GM19240 (cell line): ENCODE measurements around the gene FLT3.
"Not testable (repeated sequence)": the region's sequence is repeated elsewhere in the genome, so short reads cannot be mapped to it uniquely, and the experiment has no call there.

Experiments
- DNase-seq: peaks from one replicate; pipeline ENCODE4 v3.0.0; 2011; ENCODE audit warnings: low spot score; ENCODE audit not compliant: insufficient read length

Gene FLT3

DNA sequence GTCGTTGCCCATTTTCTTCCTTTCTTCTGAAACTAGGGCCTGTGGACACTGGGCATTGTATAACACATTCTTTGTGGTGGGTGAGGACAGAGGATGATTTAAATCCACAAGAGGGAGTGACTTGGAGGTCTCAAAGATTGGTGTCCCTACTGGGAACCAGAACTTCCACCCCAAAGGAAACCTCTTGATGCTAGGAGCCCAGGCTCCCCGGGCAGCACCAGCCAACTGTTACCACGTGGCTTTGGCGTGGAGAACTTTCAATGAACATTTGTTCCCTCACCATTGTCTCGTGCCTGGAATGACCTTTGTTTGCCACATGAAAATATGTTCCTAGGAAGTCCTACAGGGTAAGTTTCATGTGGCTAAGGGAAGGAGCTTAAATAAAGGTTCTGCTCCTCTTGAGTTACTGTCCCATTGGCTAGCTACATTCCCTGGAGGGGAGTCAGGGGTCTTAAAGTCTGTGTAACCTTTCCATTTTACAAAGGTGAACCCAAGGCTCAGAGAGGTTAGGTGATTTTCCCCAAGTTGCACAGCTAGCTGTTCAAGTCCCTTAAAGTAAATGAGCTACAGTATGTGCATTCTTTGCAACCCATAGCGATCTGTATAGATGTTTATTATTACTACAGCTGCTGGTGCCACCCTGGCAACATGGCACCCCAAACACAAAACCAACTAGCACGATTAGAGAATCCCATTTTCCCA lies 126.3 kb downstream of the FLT3 start:
- DNase-seq, result no peak

DNA sequence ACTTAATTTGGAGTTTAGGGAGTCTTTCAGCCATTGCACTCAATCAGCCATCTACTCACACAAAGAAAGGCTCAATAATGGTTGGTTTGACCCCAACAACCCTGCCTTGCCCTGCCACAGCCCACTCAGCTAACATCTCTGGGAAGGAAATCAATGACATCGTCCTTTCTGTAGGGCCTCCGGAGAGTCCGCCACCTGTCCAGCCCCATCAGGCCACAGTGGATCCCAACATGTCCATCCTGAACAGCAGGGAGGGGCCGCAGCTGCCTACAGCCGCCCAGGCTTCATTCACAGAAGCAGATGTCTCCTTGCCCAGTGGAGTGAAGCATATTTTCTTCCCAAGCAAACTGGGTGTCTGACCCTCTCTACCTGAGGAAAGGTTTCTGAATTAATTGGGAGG lies 127.1 kb downstream of the FLT3 start:
- DNase-seq, result no peak

DNA sequence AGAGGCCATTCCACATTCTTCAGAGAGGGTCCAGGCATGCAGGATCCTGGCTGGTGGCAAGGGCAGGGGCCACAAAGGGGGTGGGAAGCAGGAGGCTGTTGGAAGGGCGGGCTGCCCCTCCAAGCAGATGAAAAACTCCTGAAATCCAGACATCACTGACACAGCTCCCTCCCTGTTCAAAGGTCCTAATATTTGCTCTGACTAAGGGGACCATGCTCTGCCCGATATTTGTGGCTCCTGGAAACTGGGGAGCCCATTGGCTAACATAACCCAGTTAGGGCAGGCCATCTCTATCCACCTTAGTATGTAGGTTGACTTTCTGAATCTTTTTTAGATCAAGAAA lies 127.9 kb downstream of the FLT3 start:
- no peak for DNase-seq

DNA sequence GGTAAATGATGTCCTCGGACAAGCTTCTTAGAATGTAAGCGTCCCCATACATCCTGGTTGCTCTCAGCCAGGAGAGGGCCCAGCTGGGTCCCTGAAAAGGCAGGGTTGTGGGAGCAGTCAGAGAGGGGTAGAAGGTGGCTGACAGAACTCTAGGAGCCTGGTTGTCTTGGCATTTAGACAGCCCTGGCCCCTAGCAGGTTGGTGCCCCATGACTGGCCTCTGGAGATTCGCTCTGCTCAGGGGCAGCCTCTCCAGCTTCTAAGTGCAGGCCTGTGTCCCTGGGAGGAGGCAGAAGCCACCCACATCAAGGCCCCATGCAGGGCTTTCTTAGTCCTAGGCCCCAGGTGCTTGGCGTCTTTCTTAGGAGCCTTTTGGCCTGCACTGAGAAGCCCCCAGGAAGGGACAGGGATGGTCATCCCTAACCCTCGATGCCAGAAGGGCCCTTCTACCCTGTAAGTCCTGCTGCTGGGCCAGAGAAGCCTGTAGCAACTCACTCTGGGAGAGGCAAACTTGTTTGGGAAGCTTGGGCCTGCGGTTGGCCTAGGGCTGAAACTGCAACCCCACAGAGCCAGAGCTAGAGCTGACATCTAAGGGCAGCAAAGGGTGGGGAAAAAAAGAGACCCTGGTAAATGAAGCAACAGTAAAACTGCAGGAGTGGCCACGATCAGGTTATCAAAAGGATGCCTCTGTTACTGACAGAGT lies 128.4 kb downstream of the FLT3 start:
- DNase-seq, result no peak

DNA sequence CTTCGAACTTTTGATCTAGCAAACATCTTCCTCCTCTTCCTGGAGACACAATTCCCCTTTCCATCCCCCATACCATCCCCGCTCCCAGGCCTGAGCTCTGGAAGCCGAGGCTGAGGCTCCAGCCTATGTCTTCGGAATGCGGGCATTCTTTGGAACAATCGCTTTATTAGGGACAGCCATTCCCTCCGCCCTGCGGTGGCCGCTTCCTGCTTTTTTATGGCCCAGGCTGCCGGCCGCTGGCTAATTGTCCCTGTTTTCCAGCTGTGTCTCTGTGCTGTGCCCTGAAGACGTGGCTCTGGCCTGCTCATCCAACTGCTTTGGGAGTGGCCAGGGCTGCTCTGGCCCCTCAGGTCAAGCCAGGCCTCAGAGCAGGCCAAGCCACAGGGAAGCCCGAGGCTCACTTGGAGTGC lies 129.1 kb downstream of the FLT3 start:
- DNase-seq, result no peak

DNA sequence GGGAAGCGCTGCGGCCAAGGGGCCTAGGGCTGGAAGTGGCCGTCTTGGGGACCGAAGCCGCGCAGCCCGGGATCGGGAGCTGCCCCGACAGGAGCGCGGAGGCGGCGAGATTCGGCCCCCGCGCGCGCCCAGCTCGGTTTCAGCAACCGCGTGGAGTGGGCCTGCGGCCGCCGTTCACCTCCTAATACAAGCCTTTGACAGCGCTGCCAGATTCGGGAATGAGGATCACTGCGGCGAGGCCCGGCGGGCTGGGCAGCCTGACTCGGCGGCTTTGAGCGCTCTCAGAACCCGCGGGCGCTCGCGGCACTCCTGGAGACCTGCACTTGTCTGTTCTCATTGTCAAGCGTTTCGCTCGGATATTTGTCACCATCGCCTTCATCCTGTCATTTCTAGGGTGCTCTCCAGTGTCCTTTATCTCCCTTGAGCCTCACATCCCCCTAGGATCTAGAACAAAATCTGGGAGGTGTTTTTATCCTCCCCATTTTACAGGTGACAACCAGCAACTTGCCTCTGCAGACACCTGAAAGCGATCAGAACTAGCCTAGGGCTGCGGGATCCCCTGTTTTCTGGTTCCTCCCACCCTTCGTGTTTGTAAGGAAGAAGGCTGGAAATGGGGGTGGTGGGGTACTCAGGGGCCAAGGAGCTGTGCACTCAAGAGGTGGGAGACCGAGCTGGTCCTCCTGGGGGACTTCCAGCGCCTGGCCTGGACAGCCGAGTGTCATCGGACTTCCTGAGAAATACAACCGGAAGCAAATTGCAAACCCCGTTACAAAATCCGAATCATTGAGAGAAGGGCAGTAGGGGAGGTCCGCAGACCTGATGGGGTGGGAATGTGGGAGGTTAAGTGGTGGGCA lies 129.8 kb downstream of the FLT3 start:
- DNase-seq, result no peak

DNA sequence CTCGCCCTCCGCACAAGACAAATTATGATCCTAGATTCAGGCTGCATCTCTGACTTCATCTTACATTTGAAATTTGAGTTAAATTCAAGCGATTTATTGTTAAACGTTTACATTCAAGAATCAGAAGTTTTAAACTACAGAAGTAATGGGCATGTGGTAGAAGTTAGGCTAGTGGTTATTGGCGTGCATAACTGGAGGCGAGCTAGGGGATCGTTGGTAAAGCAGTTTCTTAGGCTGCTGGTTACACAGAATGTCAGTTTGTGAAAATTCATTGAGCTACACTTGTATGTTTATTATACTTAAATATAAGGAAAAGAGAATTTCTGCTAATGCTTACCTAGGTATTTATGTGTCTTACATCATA lies 130.5 kb downstream of the FLT3 start:
- DNase-seq, result no peak

DNA sequence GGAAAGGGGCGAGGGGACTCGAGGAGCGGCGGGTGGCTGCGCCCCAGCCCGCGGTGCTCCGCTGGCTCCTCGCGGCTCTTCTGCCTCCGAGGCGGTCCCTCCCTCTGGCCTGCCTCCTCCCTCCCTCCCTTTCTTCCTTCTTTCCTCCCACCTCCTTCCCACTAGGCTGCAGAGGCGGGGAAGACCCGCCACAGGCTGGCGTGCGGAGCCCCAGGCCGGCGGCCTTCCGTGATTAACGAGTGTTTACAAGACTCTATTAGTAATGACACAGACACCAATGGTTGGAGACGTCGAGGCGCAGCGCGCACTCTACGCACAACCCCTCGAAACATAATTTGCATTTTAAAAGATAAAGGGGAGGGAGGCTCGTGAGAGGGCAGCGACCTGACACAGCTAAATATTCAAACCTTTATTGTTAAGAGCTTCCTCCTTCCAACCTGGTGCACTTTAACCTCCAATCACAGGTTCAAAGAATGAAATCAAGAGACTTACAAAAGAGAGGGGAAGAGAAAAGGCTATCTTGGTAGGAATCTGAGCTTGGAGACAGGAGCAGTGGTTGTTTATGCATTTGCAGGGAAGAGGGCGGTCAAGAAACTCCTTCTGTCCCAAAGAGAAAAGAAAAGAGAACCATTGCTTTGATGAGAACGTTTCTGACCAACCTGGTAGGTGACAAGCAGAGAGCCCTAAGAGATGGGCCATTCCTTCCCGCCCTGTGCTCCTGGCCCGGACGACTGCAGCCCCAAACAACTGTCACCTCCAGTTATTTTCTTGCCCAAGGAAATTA lies 131.1 kb downstream of the FLT3 start, which contains the start of gene CDX2:
Gene CDX2, minus strand, starts transcription at position 234 of the 784 bp plus-strand sequence. CDS start 309 bp downstream, outside the sequence.
- no peak for DNase-seq

DNA sequence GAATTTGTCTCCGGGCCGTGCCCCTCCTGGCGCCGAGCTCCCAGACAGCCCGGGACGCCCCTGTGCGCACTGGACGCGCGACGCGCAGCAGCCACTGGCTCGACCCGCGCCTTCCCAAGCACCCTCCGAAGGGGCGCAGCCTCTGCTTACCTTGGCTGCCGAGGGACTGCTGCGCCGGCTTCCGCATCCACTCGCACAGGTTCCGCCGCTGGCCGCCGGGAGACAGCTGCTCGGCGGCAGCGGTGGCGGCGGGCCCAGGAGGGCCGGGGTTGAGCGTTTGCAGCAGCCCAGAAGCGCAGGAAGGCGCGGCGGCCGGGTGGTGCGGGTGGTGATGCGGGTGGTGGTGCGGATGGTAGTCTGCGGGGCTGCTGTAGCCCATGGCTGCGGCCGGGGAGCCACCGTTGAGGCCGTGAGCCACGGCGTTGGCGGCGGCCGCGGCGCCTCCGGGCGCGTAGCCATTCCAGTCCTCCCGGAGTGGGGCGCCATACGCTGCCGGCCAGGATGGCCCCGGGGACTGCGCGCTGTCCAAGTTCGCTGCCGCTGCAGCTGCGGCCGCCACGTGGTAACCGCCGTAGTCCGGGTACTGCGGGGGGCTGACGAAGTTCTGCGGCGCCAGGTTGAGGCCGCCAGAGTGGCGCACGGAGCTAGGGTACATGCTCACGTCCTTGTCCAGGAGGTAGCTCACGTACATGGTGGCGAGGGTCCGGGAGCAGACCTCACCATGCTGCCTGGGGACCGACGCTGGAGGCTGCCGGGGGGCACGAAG lies 131.9 kb downstream of the FLT3 start:
- DNase-seq, result no peak

DNA sequence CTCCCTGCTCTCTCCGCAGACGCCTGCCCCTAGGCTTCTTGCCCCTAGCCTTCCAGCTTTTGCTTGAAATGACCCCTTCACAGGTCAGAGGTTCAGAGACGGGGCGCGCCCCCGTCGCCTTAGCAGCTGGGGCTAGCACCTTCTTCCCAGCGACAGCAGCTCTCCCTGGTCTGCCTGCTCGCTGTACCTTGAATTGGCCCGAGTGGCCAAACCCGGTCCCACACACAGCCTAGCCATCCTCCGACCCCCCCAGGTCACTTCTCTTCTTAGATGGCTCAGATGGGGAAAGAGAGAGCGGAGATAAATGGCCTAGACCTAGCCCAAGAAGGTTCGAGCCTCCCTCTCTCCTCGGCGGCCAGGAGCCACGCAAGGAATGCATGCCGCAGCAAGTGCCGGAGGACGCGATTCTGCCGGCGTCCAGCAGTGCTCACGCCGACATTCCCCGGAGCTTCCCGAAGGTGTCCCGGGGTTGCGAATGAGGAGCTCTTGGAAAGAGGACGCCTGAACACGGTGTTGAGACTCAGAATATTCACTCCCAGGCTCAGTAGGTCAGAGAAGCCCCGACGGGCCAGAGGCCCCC lies 132.6 kb downstream of the FLT3 start:
- DNase-seq, result no peak

DNA sequence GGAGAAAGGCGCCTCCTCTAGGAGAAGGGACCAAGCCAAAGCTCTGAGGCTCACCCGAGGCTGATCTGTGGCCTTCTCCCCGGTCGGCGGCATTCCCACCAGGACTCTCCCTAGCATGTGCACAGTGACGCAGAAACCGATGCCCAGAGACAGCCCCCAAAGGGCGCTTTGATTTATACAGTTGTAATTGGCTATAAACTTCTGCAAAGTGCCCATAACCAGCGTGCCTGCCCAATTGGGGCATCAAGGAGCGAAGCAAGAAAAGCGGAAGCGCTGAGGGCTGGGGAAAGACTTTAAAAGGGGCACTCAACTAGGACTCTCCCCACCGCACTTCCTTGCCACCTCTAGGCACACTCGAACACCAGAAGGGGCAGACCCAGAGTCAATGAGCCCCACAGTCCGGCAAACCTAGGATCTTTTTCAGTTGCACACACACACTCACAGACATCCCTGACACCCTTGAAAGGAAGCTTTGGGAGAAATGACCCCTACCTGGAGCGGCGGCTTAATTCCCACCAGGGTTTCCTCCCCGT lies 133.1 kb downstream of the FLT3 start:
- DNase-seq, result no peak

DNA sequence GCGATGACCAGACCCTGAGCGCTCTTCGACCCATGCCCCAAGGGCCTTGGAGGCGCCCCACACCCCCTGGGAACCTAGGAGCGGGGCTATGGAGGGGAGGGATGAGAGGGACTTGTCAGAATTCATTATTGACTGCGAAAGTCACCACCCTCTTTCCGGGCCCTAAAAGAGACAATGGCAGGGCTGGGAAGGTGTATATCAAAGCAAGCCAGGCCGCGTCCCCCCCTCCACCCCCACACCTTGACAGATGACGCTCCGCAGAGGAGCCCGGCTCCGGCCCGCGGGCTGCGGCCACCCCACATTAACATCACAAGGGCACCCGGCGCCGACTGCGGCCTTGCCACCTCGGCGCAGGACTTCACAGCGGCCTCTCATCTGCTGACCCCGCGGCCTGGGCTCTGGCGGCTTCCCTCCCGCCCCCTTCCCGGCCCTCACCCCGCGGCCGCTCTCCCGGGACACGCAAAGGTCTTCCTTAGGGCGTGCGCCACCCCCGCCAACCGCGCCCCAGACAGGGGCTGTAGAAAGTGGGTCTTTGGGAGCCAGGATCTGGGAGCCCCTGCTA lies 133.7 kb downstream of the FLT3 start:
- no peak for DNase-seq

DNA sequence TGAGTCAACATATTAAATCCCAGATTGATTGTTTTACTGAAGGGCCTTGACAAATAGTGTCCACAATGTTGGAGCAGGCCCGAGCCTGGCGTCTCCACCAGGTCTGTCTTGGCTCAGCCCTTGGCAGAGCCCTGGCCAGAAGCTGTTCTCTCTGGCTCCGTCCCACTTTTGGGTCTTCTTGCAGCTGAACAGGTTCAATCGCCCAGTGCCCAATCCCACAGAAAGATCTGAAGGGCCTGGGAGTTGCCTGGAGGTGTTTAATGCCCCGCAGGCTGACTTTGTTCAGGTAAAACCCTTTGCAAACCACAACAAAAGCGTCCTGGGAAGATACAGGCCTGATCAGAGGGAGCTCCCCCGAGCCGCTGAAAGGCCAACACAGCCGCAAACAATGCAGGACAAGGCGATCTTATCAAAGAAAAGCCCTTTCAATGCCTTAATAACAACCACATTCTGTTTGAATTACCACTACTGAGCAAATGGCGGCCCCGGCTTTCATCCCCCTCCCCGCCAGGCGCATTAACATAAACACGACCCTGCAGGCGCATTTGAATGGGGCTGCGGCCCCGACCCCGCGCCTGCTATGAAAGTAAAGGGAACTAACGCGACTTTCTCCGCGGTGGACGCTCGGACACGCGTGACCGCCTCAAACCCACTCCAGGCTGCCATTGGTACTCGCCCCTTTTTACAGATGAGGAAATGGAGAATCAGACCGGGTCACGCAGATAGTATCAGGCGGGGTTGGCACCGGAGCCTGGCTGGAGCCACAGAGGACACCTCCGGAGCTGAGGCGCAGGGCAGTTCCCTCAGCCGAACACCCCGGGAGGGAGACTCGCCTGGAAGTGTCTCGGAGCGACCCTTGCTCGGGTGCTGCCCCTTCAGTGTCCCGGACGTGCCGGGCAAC lies 134.4 kb downstream of the FLT3 start:
- DNase-seq, result no peak

DNA sequence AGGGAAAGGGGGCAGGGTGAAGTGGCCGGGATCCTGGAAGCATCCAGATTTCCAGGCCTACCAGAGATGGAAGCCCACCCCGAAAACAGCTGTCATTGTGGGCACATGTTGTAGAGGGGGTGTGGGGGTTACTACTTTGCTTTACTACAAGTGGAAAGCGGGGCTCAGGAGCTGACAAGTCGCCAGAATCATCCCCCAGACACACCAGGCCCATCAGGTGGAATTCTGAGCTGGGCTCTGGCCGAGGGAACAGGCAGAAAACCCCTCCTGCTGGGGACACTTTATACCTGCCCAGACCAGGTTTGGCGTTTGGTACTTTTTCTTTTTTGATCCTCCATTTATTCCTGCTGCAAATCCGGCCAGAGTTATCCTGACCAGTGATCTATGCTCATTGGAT lies 135.0 kb downstream of the FLT3 start:
- DNase-seq, result no peak

DNA sequence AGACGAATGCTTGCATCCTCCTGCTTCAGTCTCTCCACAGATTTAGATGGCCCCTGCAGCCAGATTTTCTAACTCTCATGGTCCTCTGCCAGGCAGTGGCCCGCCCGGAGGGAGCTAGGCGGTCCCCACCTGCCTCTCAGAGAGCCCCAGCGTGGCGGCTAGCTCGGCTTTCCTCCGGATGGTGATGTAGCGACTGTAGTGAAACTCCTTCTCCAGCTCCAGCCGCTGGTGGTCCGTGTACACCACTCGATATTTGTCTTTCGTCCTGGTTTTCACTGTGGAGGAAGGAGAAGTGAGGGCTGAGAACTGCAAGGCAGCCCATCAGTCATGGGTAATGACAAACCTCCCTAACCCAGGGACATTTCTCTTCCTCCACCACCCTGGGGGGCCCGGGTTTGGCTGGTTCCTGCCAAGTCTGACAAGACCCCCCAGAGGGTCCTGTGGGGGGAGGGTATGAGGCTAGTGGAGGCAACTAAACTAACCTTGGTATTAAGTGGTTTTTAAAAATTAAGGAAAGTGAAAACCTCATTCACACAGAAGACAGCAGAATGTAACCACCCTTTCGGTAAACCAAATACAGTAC lies 135.5 kb downstream of the FLT3 start:
- no peak for DNase-seq

DNA sequence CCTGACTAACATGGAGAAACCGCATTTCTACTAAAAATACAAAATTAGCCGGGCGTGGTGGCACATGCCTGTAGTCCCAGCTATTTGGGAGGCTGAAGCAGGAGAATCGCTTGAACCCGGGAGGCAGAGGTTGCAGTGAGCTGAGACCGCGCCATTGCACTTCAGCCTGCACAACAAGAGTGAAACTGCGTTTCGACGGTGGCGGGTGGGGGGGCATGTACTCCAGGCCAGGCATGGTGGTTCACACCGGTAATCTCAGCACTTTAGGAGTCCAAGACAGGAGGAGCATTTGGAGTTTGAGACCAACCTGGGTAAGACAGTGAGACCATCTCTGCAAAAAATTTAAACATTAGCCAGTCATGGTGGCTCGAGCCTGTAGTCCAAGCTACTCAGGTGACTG lies 136.2 kb downstream of the FLT3 start:
- DNase-seq, result not testable (repeated sequence)

DNA sequence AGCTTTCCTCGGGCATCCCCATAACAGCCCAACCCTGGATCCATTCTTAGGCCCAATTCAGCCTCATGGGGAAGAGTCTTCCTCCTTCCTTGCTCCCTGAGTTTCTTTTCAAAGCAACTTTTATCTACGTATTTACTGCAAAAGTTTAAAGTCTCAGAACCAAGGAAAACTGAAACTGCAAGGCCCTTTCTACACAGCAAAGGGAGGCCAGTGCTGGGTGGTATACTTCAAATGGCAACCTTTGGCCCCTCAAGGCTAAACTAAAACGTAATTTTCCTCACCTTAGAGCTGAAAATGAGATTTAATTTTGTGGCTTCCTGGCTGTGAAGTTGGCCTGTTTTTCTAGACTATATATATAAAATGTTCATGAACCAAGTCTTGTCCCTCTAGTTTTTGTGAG lies 136.9 kb downstream of the FLT3 start:
- DNase-seq, result no peak

DNA sequence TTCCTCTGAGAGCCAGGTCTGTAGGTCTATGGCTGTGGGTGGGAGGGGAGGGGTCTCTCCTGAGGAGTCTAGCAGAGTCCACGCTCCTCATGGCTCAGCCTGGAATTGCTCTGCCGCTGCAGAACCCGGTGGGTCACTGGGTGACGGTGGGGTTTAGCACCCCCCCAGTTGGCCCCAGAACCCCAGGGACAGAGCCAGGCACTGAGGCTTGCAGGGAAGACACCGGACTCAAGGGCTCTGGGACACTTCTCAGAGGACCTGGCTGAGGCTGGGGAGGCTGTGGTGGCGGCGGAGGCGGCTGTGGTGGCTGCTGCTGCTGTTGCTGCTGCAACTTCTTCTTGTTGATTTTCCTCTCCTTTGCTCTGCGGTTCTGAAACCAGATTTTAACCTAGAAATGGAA lies 137.4 kb downstream of the FLT3 start:
- no peak for DNase-seq
